Stimulated activated CD8-positive, alpha-beta memory T cell treated with anti-CD3 and anti-CD28 coated beads, Interleukin-15, amount 100 ng/mL, for 48 hours (primary cell): ENCODE data around the gene TRPM5.

ENCODE experiments used
- DNase-seq, 2 donors: peaks; one replicate each; pipeline ENCODE4 v3.0.0-alpha.2; 2020; ENCODE audit warnings: low read depth in 2 of 2

Gene TRPM5

GRCh38 chr11:2468363-2469235 lies 24.3 kb upstream of the TRPM5 start:
- DNase-seq = no peak

- DNase-seq = no peak
Measured at GRCh38 chr11:2467695-2468055, 23.4 kb upstream of the TRPM5 start.

- DNase-seq = peak; percentile 25 to 28
Measured at GRCh38 chr11:2466869-2467694, 22.8 kb upstream of the TRPM5 start.

- no peak for DNase-seq
Measured at GRCh38 chr11:2466069-2466801, 21.9 kb upstream of the TRPM5 start.

- DNase-seq = no peak
Measured at GRCh38 chr11:2465202-2466068, 21.1 kb upstream of the TRPM5 start.

- no peak for DNase-seq
Measured at GRCh38 chr11:2464451-2465165, 20.3 kb upstream of the TRPM5 start.

- no peak for DNase-seq
Measured at GRCh38 chr11:2463766-2464277, 19.5 kb upstream of the TRPM5 start.

- no peak for DNase-seq
Measured at GRCh38 chr11:2462986-2463765, 18.9 kb upstream of the TRPM5 start.

- no peak for DNase-seq
Measured at GRCh38 chr11:2462543-2462985, 18.2 kb upstream of the TRPM5 start.

GRCh38 chr11:2461956-2462542 lies 17.7 kb upstream of the TRPM5 start:
- no peak for DNase-seq

- DNase-seq = no peak
Measured at GRCh38 chr11:2461253-2461955, 17.1 kb upstream of the TRPM5 start.

- no peak for DNase-seq
Measured at GRCh38 chr11:2460540-2461252, 16.4 kb upstream of the TRPM5 start.

- no peak for DNase-seq
Measured at GRCh38 chr11:2459796-2460531, 15.7 kb upstream of the TRPM5 start.

GRCh38 chr11:2459016-2459725 lies 14.9 kb upstream of the TRPM5 start:
- no peak for DNase-seq

GRCh38 chr11:2458321-2458720 lies 14.0 kb upstream of the TRPM5 start:
- DNase-seq = no peak

GRCh38 chr11:2453436-2453835 lies 9.1 kb upstream of the TRPM5 start:
- no peak for DNase-seq
